Astrocyte (in vitro differentiated cells and primary cell): Measurements from ENCODE around the gene SMG5. TPM values are rescaled to one million over a fixed set of nuclear protein-coding genes. Genes with fewer than 3 reads are reported as not detected.

ENCODE experiments used
- DNase-seq: peaks from one replicate; pipeline ENCODE4 v3.0.0-alpha.2; 2010; ENCODE audit warnings: low read depth
- FAIRE-seq: peaks from 2 replicates; lab custom pipeline; 2011; peaks lifted over from hg19 to GRCh38; lab: Jason Lieb, UNC
- H2AFZ ChIP-seq: 2 replicates; pipeline ENCODE4 v1.6.0; 2012; ENCODE audit warnings: low read depth, low read length, inconsistent platforms
- H3K27ac ChIP-seq: 2 replicates; pipeline ENCODE4 v1.5.1; 2011; ENCODE audit warnings: low read depth, low read length, inconsistent platforms
- H3K27me3 ChIP-seq: 2 replicates; pipeline ENCODE4 v1.6.0; 2011; ENCODE audit warnings: low read length, inconsistent platforms; ENCODE audit not compliant: insufficient read depth
- H3K36me3 ChIP-seq: 2 replicates; pipeline ENCODE4 v1.5.1; 2011; ENCODE audit warnings: low read length, inconsistent platforms; ENCODE audit not compliant: insufficient read depth
- H3K4me1 ChIP-seq: 2 replicates; pipeline ENCODE4 v1.5.1; 2011; ENCODE audit warnings: low read length, inconsistent platforms; ENCODE audit not compliant: insufficient read depth
- H3K4me2 ChIP-seq: 2 replicates; pipeline ENCODE4 v1.6.0; 2012; ENCODE audit warnings: low read length, inconsistent platforms
- H3K4me3 ChIP-seq: 2 replicates; pipeline ENCODE4 v1.5.1; 2011; ENCODE audit warnings: low read depth, mild to moderate bottlenecking, low read length, inconsistent platforms; ENCODE audit not compliant: insufficient read depth
- H3K79me2 ChIP-seq: 2 replicates; pipeline ENCODE4 v1.6.0; 2012; ENCODE audit warnings: mild to moderate bottlenecking, low read length, inconsistent platforms; ENCODE audit not compliant: insufficient read depth
- H3K9ac ChIP-seq: 2 replicates; pipeline ENCODE4 v1.6.0; 2012; ENCODE audit warnings: mild to moderate bottlenecking, low read length, inconsistent platforms
- H3K9me3 ChIP-seq: 2 replicates; pipeline ENCODE4 v1.5.1; 2012; ENCODE audit warnings: low read depth, mild to moderate bottlenecking, low read length, inconsistent platforms; ENCODE audit not compliant: insufficient read depth
- H4K20me1 ChIP-seq: 2 replicates; pipeline ENCODE4 v1.6.0; 2012; ENCODE audit warnings: low read length, inconsistent platforms; ENCODE audit not compliant: insufficient read depth
- H3K27ac Mint-ChIP-seq: one replicate; pipeline ENCODE4 v1.8.0; 2021; ENCODE audit warnings: mild to moderate bottlenecking, mixed read lengths; ENCODE audit not compliant: unreplicated experiment
- H3K27me3 Mint-ChIP-seq: one replicate; pipeline ENCODE4 v1.8.0; 2021; ENCODE audit warnings: low read depth, mixed read lengths; ENCODE audit not compliant: unreplicated experiment
- H3K36me3 Mint-ChIP-seq: one replicate; pipeline ENCODE4 v1.8.0; 2021; ENCODE audit warnings: low read depth, mixed read lengths; ENCODE audit not compliant: unreplicated experiment
- H3K4me1 Mint-ChIP-seq: one replicate; pipeline ENCODE4 v1.8.0; 2021; ENCODE audit warnings: low read depth, mixed read lengths; ENCODE audit not compliant: unreplicated experiment
- H3K4me3 Mint-ChIP-seq: one replicate; pipeline ENCODE4 v1.8.0; 2021; ENCODE audit warnings: mild to moderate bottlenecking, moderate library complexity, mixed read lengths; ENCODE audit not compliant: unreplicated experiment
- H3K9me3 Mint-ChIP-seq: one replicate; pipeline ENCODE4 v1.8.0; 2021; ENCODE audit warnings: mild to moderate bottlenecking, mixed read lengths; ENCODE audit not compliant: unreplicated experiment
- CTCF ChIP-seq: IDR thresholded peaks from 2 replicates; pipeline ENCODE4 v1.5.1; 2011; ENCODE audit warnings: low read depth, mild to moderate bottlenecking, inconsistent platforms, low read length, moderate library complexity; ENCODE audit not compliant: insufficient read depth
- EZH2 ChIP-seq: IDR thresholded peaks from 2 replicates; pipeline ENCODE4 v1.6.1; 2012; ENCODE audit warnings: mild to moderate bottlenecking, low read length, inconsistent platforms; ENCODE audit not compliant: insufficient read depth
- total RNA-seq: library from RNA; stranded (reverse); gene quantifications from 2 replicates; pipeline ENCODE4 v1.2.1, GENCODE V29; 2021

Gene SMG5
- total RNA-seq, 1 donor from 2014 or later, result 81.4 TPM

DNA sequence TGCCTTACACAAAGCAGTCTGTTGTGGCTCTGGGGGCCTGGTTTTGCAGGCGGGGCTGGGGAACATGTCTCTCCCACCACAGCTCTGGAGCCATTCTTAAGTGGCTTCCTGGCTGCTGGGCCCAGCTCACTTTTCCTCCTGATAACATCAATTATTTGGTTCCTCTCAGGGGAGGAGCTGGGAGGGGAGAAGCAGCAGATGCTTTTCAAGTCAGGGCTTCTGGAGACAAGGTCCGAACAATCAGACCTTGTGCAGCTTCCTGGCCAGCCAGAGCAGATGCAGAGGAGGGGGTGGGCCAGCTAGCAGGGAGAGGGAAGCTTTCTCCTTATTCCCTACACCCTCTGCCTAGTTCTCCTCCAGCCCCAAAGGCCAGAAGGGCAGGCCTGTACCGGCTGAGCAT, 31.1 kb downstream of the SMG5 start:
- Histone ChIP-seq H3K4me3 (no peak overlapping the region), H3K4me1 (peaks cover 3% of the 10 kb centered on the region), H3K36me3 (peaks cover 43% of the 10 kb centered on the region), H4K20me1 (peaks cover 36% of the 10 kb centered on the region), H3K9ac (no peak overlapping the region), H3K79me2 (no peaks in the 10 kb centered on the region), H3K9me3 (no peaks in the 10 kb centered on the region), H3K4me2 (no peak overlapping the region), H3K27me3 (no peaks in the 10 kb centered on the region), H3K27ac (no peak overlapping the region), H2AFZ (no peak overlapping the region)
- Mint-ChIP-seq H3K9me3 (no peaks in the 10 kb centered on the region), H3K27me3 (no peaks in the 10 kb centered on the region), H3K4me3 (no peak overlapping the region), H3K27ac (peak overlapping the region; percentile 34), H3K36me3 (peaks cover 9% of the 10 kb centered on the region), H3K4me1 (peaks cover 3% of the 10 kb centered on the region)
- FAIRE-seq (no peak), DNase-seq (no peak)
- TF ChIP-seq CTCF, result no peak
- no peak for TF ChIP-seq EZH2

DNA sequence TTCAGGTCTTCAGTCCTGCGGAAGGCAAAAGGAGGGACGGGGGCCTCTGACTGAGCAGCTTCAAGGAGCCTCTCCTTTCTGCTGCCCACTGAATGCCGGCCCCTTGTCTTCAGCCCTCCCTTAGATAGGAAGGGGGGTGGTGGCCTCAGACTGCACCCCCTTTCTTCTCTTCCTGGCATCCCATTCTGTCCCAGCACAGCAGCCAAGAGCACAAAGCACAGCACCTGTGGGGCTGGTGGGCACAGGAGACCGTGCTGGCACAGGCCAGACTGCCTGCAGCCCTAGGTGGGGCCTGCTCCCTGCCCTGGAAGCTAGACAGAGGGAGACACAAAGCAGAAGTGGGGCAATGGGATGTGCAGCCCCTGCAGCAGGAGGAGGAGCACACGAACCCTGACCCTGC, 33.0 kb downstream of the SMG5 start:
- peaks cover 7% of the 10 kb centered on the region for H3K36me3 Mint-ChIP-seq
- Histone ChIP-seq H3K4me3 (no peak overlapping the region), H3K4me1 (peaks cover 12% of the 10 kb centered on the region), H3K79me2 (no peaks in the 10 kb centered on the region), H2AFZ (no peak overlapping the region), H3K4me2 (no peak overlapping the region), H3K9me3 (no peaks in the 10 kb centered on the region), H3K9ac (no peak overlapping the region), H4K20me1 (peaks cover 27% of the 10 kb centered on the region), H3K27me3 (peaks cover 2% of the 10 kb centered on the region), H3K36me3 (peaks cover 34% of the 10 kb centered on the region), H3K27ac (no peak overlapping the region)
- no peak overlapping the region for H3K4me3 Mint-ChIP-seq
- no peak for DNase-seq
- TF ChIP-seq EZH2 (no peak), CTCF (no peak)
- peaks cover 5% of the 10 kb centered on the region for H3K27me3 Mint-ChIP-seq
- H3K9me3 Mint-ChIP-seq, result no peaks in the 10 kb centered on the region
- no peak overlapping the region for H3K27ac Mint-ChIP-seq
- FAIRE-seq, result no peak
- H3K4me1 Mint-ChIP-seq, result peaks cover 3% of the 10 kb centered on the region

- H3K9me3 Mint-ChIP-seq, result no peaks in the 10 kb centered on the region
- Histone ChIP-seq H3K4me3 (no peak overlapping the region), H3K9me3 (no peaks in the 10 kb centered on the region), H3K36me3 (peaks cover 30% of the 10 kb centered on the region), H3K27me3 (peaks cover 2% of the 10 kb centered on the region), H3K9ac (no peak overlapping the region), H3K4me1 (peaks cover 12% of the 10 kb centered on the region), H2AFZ (no peak overlapping the region), H3K4me2 (no peak overlapping the region), H4K20me1 (peaks cover 20% of the 10 kb centered on the region), H3K79me2 (no peaks in the 10 kb centered on the region), H3K27ac (no peak overlapping the region)
- no peak overlapping the region for H3K27ac Mint-ChIP-seq
- no peak overlapping the region for H3K4me3 Mint-ChIP-seq
- TF ChIP-seq CTCF, result no peak
- no peak for TF ChIP-seq EZH2
- H3K27me3 Mint-ChIP-seq, result peaks cover 5% of the 10 kb centered on the region
- DNase-seq (no peak), FAIRE-seq (no peak)
- peaks cover 3% of the 10 kb centered on the region for H3K4me1 Mint-ChIP-seq
- peaks cover 2% of the 10 kb centered on the region for H3K36me3 Mint-ChIP-seq
These were observed 34.3 kb downstream of the SMG5 start for GRCh38 chr1:156248323-156248683.
